Measurements from ENCODE around the gene ADAMTS9. TPM values are rescaled to one million over a fixed set of nuclear protein-coding genes. Genes with fewer than 3 reads are reported as not detected.

ADAMTS9 gene
- total RNA-seq, 1 donor from 2014 or later, result 47.7 TPM

DNA sequence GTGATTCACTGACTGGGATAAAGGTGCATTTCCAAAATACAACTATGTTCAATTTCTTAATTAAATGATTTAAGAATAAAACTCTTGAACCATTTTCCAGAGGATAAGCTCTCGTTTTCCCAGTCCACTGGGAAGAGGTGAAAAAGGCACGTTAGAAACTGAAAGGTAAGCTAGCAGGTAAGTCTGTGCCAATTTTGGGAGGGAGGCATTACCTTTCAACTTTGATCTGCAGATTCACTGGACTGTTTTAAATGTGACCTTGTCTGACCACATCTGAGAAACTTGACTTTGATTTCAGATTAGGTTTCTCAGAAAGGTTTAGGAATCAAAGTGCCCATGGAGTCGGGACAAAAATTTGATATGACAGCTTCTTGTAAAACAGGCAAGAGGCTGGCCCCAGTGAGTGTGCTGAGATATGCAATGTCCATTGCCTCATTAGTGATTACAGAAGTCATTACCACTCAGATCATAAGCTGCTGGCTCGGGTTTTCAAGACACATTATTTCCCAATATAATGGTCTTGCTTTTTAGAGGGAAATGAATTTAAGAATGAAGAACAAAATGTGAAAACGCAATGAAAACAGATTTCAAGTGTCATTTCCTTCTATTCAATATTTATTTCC is 118.8 kb downstream of the ADAMTS9 start:
- TF ChIP-seq EZH2phosphoT487 (IDR thresholded peaks at IDR 0.05), result no peak
- TF ChIP-seq, protein P1, sequence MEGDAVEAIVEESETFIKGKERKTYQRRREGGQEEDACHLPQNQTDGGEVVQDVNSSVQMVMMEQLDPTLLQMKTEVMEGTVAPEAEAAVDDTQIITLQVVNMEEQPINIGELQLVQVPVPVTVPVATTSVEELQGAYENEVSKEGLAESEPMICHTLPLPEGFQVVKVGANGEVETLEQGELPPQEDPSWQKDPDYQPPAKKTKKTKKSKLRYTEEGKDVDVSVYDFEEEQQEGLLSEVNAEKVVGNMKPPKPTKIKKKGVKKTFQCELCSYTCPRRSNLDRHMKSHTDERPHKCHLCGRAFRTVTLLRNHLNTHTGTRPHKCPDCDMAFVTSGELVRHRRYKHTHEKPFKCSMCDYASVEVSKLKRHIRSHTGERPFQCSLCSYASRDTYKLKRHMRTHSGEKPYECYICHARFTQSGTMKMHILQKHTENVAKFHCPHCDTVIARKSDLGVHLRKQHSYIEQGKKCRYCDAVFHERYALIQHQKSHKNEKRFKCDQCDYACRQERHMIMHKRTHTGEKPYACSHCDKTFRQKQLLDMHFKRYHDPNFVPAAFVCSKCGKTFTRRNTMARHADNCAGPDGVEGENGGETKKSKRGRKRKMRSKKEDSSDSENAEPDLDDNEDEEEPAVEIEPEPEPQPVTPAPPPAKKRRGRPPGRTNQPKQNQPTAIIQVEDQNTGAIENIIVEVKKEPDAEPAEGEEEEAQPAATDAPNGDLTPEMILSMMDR (IDR thresholded peaks at IDR 0.05), result no peak
- no peak for TF ChIP-seq EZH2 (IDR thresholded peaks at IDR 0.05)
- no peak overlapping the region for H3K27ac ChIP-seq
- H3K79me2 ChIP-seq (ENCODE audit: low read depth), result no peaks in the 10 kb centered on the region
- no peaks in the 10 kb centered on the region for H3K36me3 ChIP-seq
- no peaks in the 10 kb centered on the region for H4K20me1 ChIP-seq (ENCODE audit: low read depth)
- peaks cover 38% of the 10 kb centered on the region for H3K4me1 ChIP-seq
- Mint-ChIP-seq H3K4me3 (no peak overlapping the region), H3K9me3 (no peaks in the 10 kb centered on the region), H3K4me1 (peaks cover 43% of the 10 kb centered on the region), H3K36me3 (peaks cover 27% of the 10 kb centered on the region), H3K27ac (no peak overlapping the region), H3K27me3 (ENCODE audit: insufficient read depth, low read depth) (peaks cover 3% of the 10 kb centered on the region)
- H3F3A ChIP-seq (ENCODE audit: low read depth), result peaks cover 12% of the 10 kb centered on the region
- H3K9me3 ChIP-seq (ENCODE audit: low read depth), result no peaks in the 10 kb centered on the region
- no peaks in the 10 kb centered on the region for H3K27me3 ChIP-seq
- no peak overlapping the region for H2AFZ ChIP-seq (replicated peaks)
- DNase-seq (ENCODE audit: low spot score), result no peak
- no peak overlapping the region for H3K4me3 ChIP-seq
- H3K9ac ChIP-seq, result no peak overlapping the region
- no peak overlapping the region for H3K4me2 ChIP-seq

GRCh38 chr3:64566859-64567258 is 120.9 kb downstream of the ADAMTS9 start:
- no peaks in the 10 kb centered on the region for H3K79me2 ChIP-seq (ENCODE audit: low read depth)
- H3K4me1 ChIP-seq, result peaks cover 51% of the 10 kb centered on the region
- no peak for DNase-seq (ENCODE audit: low spot score)
- H3K27me3 Mint-ChIP-seq (ENCODE audit: insufficient read depth, low read depth), result peaks cover 3% of the 10 kb centered on the region
- H3K4me1 Mint-ChIP-seq, result peaks cover 59% of the 10 kb centered on the region
- H3K4me3 ChIP-seq, result no peak overlapping the region
- no peaks in the 10 kb centered on the region for H3K36me3 ChIP-seq
- TF ChIP-seq, protein P1 (IDR thresholded peaks at IDR 0.05), result no peak
- TF ChIP-seq EZH2phosphoT487 (IDR thresholded peaks at IDR 0.05) (no peak), EZH2 (IDR thresholded peaks at IDR 0.05) (no peak)
- H4K20me1 ChIP-seq (ENCODE audit: low read depth), result no peaks in the 10 kb centered on the region
- H3K4me3 Mint-ChIP-seq, result no peak overlapping the region
- H3K9me3 ChIP-seq (ENCODE audit: low read depth), result no peaks in the 10 kb centered on the region
- peaks cover 15% of the 10 kb centered on the region for H3F3A ChIP-seq (ENCODE audit: low read depth)
- no peak overlapping the region for H3K27ac Mint-ChIP-seq
- no peaks in the 10 kb centered on the region for H3K9me3 Mint-ChIP-seq
- H3K27me3 ChIP-seq, result no peaks in the 10 kb centered on the region
- no peak overlapping the region for H2AFZ ChIP-seq (replicated peaks)
- no peak overlapping the region for H3K4me2 ChIP-seq
- peaks cover 17% of the 10 kb centered on the region for H3K36me3 Mint-ChIP-seq
- no peak overlapping the region for H3K27ac ChIP-seq
- no peak overlapping the region for H3K9ac ChIP-seq

DNA sequence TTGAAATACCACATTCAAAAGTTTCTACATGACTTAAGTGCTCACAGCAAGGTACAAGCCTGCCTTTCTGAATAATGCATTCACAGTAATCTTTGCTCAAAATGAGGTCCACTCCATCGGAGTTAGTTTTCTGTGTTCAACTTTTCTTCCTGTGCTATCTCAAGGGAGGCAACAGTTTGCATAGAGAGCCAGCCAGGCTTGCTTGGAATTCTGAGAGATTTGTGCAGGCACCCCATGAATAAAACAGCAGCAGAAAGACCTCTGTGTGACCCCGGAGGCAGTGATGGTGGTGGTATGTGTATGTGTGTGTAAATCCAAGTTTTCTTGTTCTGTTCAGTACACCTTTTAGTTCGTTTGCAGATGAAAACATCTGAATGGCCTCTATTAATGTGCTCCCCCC is 124.0 kb downstream of the ADAMTS9 start:
- Histone ChIP-seq H3K79me2 (ENCODE audit: low read depth) (no peaks in the 10 kb centered on the region), H3K36me3 (no peaks in the 10 kb centered on the region), H3K27ac (no peak overlapping the region), H4K20me1 (ENCODE audit: low read depth) (no peaks in the 10 kb centered on the region), H3K4me1 (peaks cover 72% of the 10 kb centered on the region), H3K9ac (no peak overlapping the region), H3F3A (ENCODE audit: low read depth) (peaks cover 14% of the 10 kb centered on the region), H3K4me2 (peak overlapping the region; percentile 68), H3K27me3 (no peaks in the 10 kb centered on the region), H2AFZ (replicated peaks) (no peak overlapping the region), H3K9me3 (ENCODE audit: low read depth) (no peaks in the 10 kb centered on the region), H3K4me3 (peak overlapping the region; percentile 14)
- peak overlapping the region; percentile 76 for H3K4me3 Mint-ChIP-seq
- peak; percentile 38 for DNase-seq (ENCODE audit: low spot score)
- H3K36me3 Mint-ChIP-seq, result peaks cover 11% of the 10 kb centered on the region
- TF ChIP-seq EZH2 (IDR thresholded peaks at IDR 0.05), result no peak
- TF ChIP-seq, protein P1 (IDR thresholded peaks at IDR 0.05), result no peak
- TF ChIP-seq EZH2phosphoT487 (IDR thresholded peaks at IDR 0.05), result no peak
- peaks cover 3% of the 10 kb centered on the region for H3K27me3 Mint-ChIP-seq (ENCODE audit: insufficient read depth, low read depth)
- H3K9me3 Mint-ChIP-seq, result no peaks in the 10 kb centered on the region
- H3K4me1 Mint-ChIP-seq, result peaks cover 78% of the 10 kb centered on the region
- H3K27ac Mint-ChIP-seq, result peak overlapping the region; percentile 88

Data from neural progenitor cell (in vitro differentiated cells).